TTC549 (cell line): ENCODE measurements around the gene DYRK1A.

Source experiments
- FAIRE-seq: peaks from 2 replicates; lab custom pipeline; 2012; peaks lifted over from hg19 to GRCh38; lab: Jason Lieb, UNC

Gene DYRK1A

GRCh38 chr21:37385179-37385765 lies 18.7 kb downstream of the DYRK1A start:
- no peak for FAIRE-seq

- no peak for FAIRE-seq
Measured at GRCh38 chr21:37386151-37386550, 19.6 kb downstream of the DYRK1A start.

DNA sequence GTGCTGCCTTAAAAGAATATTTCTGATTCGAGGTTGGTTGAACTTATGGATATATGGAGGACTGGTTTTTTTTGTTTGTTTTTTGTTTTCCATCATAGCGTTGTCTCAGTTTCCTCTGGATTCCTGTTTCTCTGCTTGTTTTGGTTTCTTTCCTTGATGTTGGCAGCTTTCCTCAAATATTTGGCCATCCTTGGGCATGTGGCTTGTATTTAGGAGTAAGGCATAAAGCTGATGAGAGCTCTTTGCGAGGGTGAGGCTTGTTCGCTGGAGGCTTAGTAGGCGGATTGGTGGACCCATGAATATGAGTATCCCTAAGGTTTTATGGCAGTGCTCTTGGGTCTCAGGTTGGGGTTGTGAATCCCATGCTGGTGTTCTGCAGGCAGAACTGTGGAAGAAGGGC lies 22.9 kb downstream of the DYRK1A start:
- no peak for FAIRE-seq

- no peak for FAIRE-seq
Measured at GRCh38 chr21:37391666-37392065, 25.1 kb downstream of the DYRK1A start.

GRCh38 chr21:37392441-37392840 lies 25.9 kb downstream of the DYRK1A start:
- no peak for FAIRE-seq

GRCh38 chr21:37393030-37393429 lies 26.5 kb downstream of the DYRK1A start:
- FAIRE-seq, result no peak

DNA sequence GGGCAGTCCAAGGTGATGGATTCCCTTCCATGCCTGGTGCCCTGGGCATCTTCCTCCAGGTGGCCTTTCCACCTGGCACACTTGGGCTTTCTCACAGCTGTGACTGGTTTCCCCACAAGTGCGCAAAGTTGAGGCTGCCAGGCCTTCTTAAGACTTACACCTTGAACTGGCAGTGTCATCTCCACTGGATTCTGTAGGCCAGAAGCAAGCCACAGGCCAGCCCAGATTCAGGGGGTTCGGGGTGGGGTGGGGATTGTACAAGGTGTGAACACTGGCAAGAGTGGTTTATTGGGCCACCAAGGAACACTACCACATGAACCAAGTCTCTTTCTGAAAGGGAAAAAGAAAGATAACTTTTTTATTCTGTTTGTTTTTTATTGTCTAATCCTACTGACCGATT lies 27.2 kb downstream of the DYRK1A start:
- FAIRE-seq, result no peak

- no peak for FAIRE-seq
Measured at GRCh38 chr21:37395961-37396360, 29.4 kb downstream of the DYRK1A start.

DNA sequence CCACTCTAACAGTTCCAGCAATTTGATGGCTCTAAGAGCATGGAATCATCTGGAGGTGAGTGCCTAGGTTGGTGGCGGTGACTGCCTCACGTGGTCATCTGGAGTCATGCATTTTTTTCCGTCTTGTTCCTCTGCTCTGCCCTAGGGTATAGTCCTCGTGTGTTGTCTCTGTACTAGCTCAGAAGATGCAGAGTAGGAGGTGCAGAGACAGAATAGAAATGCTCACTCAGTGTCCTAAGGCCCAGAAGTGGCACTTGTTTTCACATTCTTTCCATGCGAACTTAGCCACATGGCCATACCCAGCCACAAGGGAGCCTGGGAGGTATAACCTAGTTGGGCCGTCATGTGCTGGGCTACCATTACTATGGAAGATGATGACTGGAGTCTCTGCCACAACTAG lies 30.3 kb downstream of the DYRK1A start:
- FAIRE-seq, result no peak

GRCh38 chr21:37398697-37399096 lies 32.1 kb downstream of the DYRK1A start:
- FAIRE-seq, result no peak

DNA sequence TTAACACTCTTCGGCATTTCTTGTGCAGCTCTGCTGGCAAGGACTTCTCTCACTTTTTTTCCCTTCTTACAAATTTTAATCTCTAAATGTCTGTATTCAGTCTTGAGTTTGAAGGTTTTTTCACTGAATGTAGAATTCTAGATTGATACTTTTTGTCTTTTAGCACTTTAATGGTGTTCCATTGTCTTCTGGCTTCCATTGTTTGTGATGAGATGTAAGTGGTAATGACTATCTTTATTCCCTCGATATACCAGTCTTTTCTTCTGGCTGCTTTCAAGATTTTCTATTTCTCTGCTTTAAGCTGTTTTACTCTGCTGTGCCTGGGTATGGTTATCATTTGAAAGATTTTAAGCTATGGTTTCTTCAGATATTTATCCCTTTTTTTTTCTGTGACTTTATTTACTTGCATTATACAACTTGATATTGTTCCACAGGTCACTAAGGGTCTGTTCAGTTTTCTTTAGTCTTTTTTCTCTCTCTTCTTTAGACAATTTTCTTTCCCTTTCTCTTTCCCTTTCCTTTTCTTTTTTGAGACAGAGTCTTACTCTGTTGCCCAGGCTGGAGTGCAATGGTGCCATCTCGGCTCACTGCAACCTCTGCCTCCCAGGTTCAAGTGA lies 35.8 kb downstream of the DYRK1A start:
- FAIRE-seq, result no peak

DNA sequence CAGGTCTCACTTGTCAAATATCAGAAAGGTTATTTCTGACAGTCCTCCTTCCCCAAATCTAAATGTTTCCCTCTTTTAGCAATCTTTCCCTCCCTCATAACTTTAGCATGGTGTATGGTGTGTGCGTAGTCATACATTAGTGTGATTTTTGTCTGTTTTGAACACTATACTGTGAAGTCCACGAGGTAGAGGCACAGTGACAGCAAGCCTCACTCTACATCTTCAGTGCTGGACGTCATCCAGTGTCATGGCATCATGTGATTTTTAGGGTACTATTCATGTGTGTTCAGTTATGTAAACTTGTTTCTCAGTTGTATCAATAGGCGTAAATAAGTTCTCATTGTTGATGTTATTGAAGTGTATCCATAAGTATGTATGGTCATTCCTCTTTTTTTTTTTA lies 39.1 kb downstream of the DYRK1A start:
- no peak for FAIRE-seq

DNA sequence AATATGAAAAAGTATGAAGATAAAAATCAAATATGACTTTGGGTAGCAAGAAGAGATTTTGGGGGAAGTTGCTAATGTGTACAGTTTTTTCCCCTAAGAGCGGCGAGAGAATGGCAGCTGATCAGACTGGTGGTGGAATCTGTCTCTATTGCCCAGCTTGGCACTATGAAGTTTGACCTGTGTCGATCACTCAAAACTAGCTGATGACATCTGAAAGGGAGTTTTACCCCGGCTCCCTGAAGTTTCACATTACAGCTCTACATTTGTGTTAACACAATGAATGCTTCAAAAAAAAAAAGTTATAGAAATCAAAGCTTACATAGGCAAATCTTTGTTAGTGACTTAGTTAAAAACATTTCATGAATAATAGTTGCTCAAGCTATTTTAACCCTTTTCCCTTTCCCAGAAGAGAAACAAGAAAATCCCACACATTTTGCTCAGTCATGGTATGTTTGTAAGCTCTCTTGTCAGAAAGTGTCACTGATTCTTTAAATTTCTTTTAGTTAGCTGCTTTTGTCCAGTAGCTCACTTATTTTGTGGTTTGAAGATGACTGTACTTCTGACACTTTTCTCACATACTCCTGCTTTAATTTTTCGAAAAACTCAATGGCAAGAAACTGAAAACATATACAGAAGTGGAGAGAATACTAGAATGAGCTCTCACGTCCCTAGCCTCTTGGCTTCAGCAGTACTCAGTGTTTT lies 41.3 kb downstream of the DYRK1A start:
- no peak for FAIRE-seq

- FAIRE-seq, result no peak
Measured at GRCh38 chr21:37408464-37409193, 42.1 kb downstream of the DYRK1A start.

- no peak for FAIRE-seq
Measured at GRCh38 chr21:37410639-37411038, 44.1 kb downstream of the DYRK1A start.

GRCh38 chr21:37412603-37413360 lies 46.2 kb downstream of the DYRK1A start:
- FAIRE-seq, result no peak

DNA sequence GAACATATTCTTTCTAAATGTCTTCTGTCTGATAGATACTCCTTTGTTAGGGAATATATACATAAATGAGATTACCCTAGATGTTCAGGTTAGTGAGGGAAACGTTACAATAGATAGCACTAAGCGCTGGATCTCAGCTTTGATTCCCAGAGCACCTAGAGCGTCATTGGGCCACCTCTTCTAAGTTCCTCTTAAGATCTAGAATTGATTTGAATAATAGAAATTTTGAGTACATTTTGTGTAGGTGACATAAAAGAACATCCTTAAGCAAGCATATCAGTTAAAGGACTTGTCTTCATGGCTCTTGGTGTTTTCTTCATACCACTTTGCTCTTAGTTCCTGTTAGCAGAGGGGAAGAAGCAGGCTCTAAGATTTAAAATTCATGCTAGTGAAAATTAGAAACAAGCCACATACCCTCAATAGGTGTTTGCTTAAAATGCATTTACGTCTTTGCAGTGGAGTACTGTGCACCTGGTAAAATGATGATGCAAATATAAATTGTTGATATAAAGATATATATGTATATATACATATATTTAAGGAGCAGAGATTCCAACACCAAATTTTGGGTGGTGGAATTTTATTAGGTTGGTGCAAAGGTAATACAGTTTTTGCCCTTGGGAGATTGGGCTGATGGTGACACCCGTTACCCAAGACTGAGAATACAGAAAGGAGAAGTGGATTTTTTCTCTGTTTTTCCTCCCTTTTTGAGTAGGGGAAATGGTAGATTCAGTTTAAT lies 47.1 kb downstream of the DYRK1A start:
- FAIRE-seq, result no peak

GRCh38 chr21:37414292-37415253 lies 48.0 kb downstream of the DYRK1A start:
- FAIRE-seq, result no peak

DNA sequence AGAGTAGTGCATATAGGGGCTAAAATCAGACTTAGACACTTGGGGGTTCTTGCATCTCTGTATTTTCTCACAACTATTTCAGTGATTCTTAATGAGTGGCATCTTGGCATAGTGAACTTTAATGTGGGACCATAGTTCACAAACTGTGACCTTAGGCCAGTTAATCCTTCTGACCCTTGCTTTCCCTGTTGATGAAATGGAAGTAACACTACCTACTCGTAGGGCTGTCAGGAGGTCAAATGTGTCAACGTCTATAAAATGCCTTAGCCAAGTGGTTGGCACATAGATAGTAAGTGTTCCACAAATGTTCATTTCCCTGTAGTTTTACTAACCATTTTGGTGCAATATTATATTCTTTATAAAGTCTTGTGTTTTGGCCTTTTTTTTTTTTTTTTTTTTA lies 49.4 kb downstream of the DYRK1A start:
- no peak for FAIRE-seq

GRCh38 chr21:37416914-37417313 lies 50.3 kb downstream of the DYRK1A start:
- no peak for FAIRE-seq
